Sigmoid colon (tissue), 7 donors: ENCODE data around the gene CIDEB. TPM values are rescaled to one million over a fixed set of nuclear protein-coding genes. Genes with fewer than 3 reads are reported as not detected.

Experiments used
- DNase-seq: peaks from one replicate; pipeline ENCODE4 v3.0.0-alpha.2; 2019
- H3K27ac ChIP-seq, 4 donors: fragments of 200-600 bp; sonication (generic); one replicate each; pipeline ENCODE4 v1.5.1; 2016 to 2019; ENCODE audit warnings: mild to moderate bottlenecking in 1 of 4
- H3K27me3 ChIP-seq, 3 donors: fragments of 200-600 bp; sonication (generic); one replicate each; pipeline ENCODE4 v1.5.1; 2019; ENCODE audit warnings: mild to moderate bottlenecking in 1 of 3
- H3K36me3 ChIP-seq, 4 donors: fragments of 200-600 bp; sonication (generic); one replicate each; pipeline ENCODE4 v1.5.1; 2016 to 2019
- H3K4me1 ChIP-seq, 4 donors: fragments of 200-600 bp; sonication (generic); one replicate each; pipeline ENCODE4 v1.5.1; 2017 to 2019
- H3K4me3 ChIP-seq, 4 donors: fragments of 200-600 bp; sonication (generic); one replicate each; pipeline ENCODE4 v1.5.1; 2017 to 2019; ENCODE audit warnings: mild to moderate bottlenecking in 2 of 4, moderate library complexity in 1 of 4
- H3K9me3 ChIP-seq, 4 donors: fragments of 200-600 bp in 3 of 4; sonication (generic) in 3 of 4; one replicate each; pipeline versions ENCODE4 v1.5.1 to v1.6.1; 2013 to 2019
- CTCF ChIP-seq, 4 experiments: fragments of 450-650 bp in 3 of 4; fragments of 200-600 bp in 1 of 4; IDR thresholded peaks; one replicate each; pipeline ENCODE4 v1.5.1; 2016 to 2019; ENCODE audit warnings: antibody characterized with exemption in 4 of 4, mild to moderate bottlenecking in 3 of 4, moderate library complexity in 2 of 4
- EP300 ChIP-seq, 4 donors: sonication (generic); formaldehyde crosslinking; IDR thresholded peaks; one replicate each; pipeline ENCODE4 v1.6.1; 2017; ENCODE audit warnings: antibody characterized with exemption in 4 of 4
- POLR2A ChIP-seq, 2 donors: fragments of 450-650 bp; IDR thresholded peaks; one replicate each; pipeline ENCODE4 v1.6.1; 2016; ENCODE audit warnings: antibody characterized with exemption in 2 of 2, mild to moderate bottlenecking in 2 of 2, moderate library complexity in 2 of 2
- POLR2AphosphoS5 ChIP-seq, 4 donors: sonication (generic); formaldehyde crosslinking; IDR thresholded peaks; one replicate each; pipeline ENCODE4 v1.6.1; 2017; ENCODE audit warnings: antibody characterized with exemption in 4 of 4
- WGBS, 2 donors: extraction: QIAGEN DNeasy Blood & Tissue Kit; methylation state at CpG; one replicate each; pipeline ENCODE4 v1.1.7; 2013; 5-methylcytosine and 5-hydroxymethylcytosine counted together
- intact Hi-C: fragments of 100-400 bp; cut with DNase I; formaldehyde crosslinking; loops from one replicate; pipeline ENCODE4 v1.15.1; 2023
- polyA plus RNA-seq, 3 donors: library from polyadenylated mRNA; stranded (reverse); fragments of 200-250 nt; gene quantifications; one replicate each; pipeline ENCODE4 v1.2.3, GENCODE V29; 2013
- total RNA-seq, 4 donors: library from RNA; depleted of rRNA; stranded (reverse); fragments of >200 nt; gene quantifications; one replicate each; pipeline ENCODE4 v1.1.0, GENCODE V29; 2016
- donor health status: healthy with polysubstance abuse.
- donor health status: Bipolar disorder and iron deficiency.
- donor health status: healthy.

CIDEB gene
- total and polyA plus RNA-seq, 7 donors, result 4.7 to 9.5 (median 7.8) TPM

DNA sequence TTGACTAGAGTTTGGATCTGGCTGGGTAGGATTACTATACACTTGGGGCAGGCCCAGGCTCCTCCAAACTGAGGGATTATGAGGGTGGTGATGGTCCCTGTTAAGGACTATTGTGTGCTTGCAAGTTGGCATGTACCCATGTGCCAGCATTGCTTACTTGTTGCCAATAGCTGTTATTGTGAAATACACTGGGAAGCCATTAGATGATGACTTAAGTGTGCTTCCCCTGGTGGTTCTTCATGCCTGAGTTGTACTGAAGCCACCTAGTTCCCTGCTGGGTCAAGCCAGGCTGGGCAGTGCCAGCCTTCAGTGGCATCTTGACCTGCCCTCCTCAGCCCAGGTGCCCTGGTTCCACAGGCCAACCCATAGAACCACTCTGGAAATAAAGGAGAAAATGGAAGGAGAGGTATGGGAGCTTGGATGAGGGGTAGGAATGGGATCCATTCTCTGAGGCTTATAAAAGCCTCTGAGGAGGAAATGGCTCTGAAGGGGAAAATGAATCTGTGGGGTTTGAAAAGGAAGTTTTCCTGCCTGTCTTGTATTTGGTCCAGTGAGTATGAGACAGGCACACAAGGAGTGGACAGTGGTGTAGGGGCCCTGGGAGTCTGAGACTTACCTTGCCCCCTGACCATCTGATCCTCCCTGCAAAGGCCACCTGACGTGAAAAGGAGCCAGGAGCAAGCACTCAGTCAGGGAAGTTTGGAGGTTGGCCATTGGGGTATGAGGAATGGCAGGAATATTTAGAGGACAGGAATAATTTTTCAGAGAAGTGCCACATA is 4.2 kb upstream of the CIDEB start:
- peak overlapping the region in 3 of 4 donors; percentile 44 to 62 (median 59) for H3K4me3 ChIP-seq
- H3K9me3 ChIP-seq, result no peaks in the 10 kb centered on the region
- DNase-seq, result no peak
- no peak for TF ChIP-seq POLR2A (IDR thresholded peaks at IDR 0.05)
- no peak for TF ChIP-seq POLR2AphosphoS5 (IDR thresholded peaks at IDR 0.05)
- no peak for TF ChIP-seq CTCF (IDR thresholded peaks at IDR 0.05)
- TF ChIP-seq EP300 (IDR thresholded peaks at IDR 0.05), result no peak
- WGBS, 2 donors, result 93 to 96% methylated on average over 1 of the region's 1 CpG
- peaks cover 0 to 39% (median 37%) of the 10 kb centered on the region in 4 donors for H3K4me1 ChIP-seq
- intact Hi-C loops, result no loop called here
- H3K27ac ChIP-seq, result peak overlapping the region; percentile 79 to 91 (median 82)
- H3K36me3 ChIP-seq, result peaks cover 0 to 5% (median 0%) of the 10 kb centered on the region in 4 donors
- H3K27me3 ChIP-seq, result peaks cover 0 to 21% (median 17%) of the 10 kb centered on the region in 3 donors

GRCh38 chr14:24310646-24311604 is 3.1 kb upstream of the CIDEB start, which contains the start of gene LTB4R:
LTB4R (plus strand) TSS chr14:24311502; CDS start chr14:24315652, 4,150 bp downstream.
- WGBS, 2 donors, result 14 to 17% methylated on average over 99 of the region's 99 CpGs
- Histone ChIP-seq H3K27me3 (peaks cover 0 to 10% (median 7%) of the 10 kb centered on the region in 3 donors), H3K36me3 (peaks cover 1 to 16% (median 5%) of the 10 kb centered on the region in 4 donors), H3K27ac (peak within 1 kb of the TSS; percentile 79 to 91 (median 82)), H3K9me3 (no peaks in the 10 kb centered on the region), H3K4me3 (peak within 1 kb of the TSS; percentile 44 to 62 (median 56)), H3K4me1 (peaks cover 0 to 32% (median 30%) of the 10 kb centered on the region in 4 donors)
- peak; percentile 89 for DNase-seq
- intact Hi-C loops, result no loop called here
- TF ChIP-seq POLR2AphosphoS5 (IDR thresholded peaks at IDR 0.05) (peak in 3 of 4 donors; percentile 21 to 59 (median 54)), EP300 (IDR thresholded peaks at IDR 0.05) (no peak), CTCF (IDR thresholded peaks at IDR 0.05) (peak; percentile 22 to 45 (median 36)), POLR2A (IDR thresholded peaks at IDR 0.05) (no peak)

- no peak for DNase-seq
Observed at GRCh38 chr14:24310265-24310645, 2.5 kb upstream of the CIDEB start.

GRCh38 chr14:24309538-24310264 is 1.9 kb upstream of the CIDEB start, which contains the start of gene LTB4R2:
LTB4R2 (plus strand) TSS chr14:24310140; CDS start chr14:24310665, 525 bp downstream.
- peaks cover 13 to 28% (median 17%) of the 10 kb centered on the region in 4 donors for H3K36me3 ChIP-seq
- peaks cover 0 to 31% (median 29%) of the 10 kb centered on the region in 4 donors for H3K4me1 ChIP-seq
- peak within 1 kb of the TSS; percentile 44 to 62 (median 56) for H3K4me3 ChIP-seq
- DNase-seq, result no peak
- peak within 1 kb of the TSS; percentile 79 to 91 (median 82) for H3K27ac ChIP-seq
- WGBS, 2 donors, result 64 to 84% methylated on average over 5 of the region's 5 CpGs
- TF ChIP-seq EP300 (IDR thresholded peaks at IDR 0.05) (no peak), POLR2AphosphoS5 (IDR thresholded peaks at IDR 0.05) (no peak), POLR2A (IDR thresholded peaks at IDR 0.05) (no peak), CTCF (IDR thresholded peaks at IDR 0.05) (no peak)
- intact Hi-C loops, result no loop called here
- no peaks in the 10 kb centered on the region for H3K9me3 ChIP-seq
- no peaks in the 10 kb centered on the region for H3K27me3 ChIP-seq

More at GRCh38 chr14:24310265-24310645, 2.5 kb upstream of the CIDEB start:
- H3K36me3 ChIP-seq, result peaks cover 8 to 23% (median 11%) of the 10 kb centered on the region in 4 donors
- peak overlapping the region; percentile 79 to 91 (median 82) for H3K27ac ChIP-seq
- no peak for TF ChIP-seq POLR2AphosphoS5 (IDR thresholded peaks at IDR 0.05)
- TF ChIP-seq POLR2A (IDR thresholded peaks at IDR 0.05), result no peak
- TF ChIP-seq EP300 (IDR thresholded peaks at IDR 0.05), result no peak
- no peaks in the 10 kb centered on the region for H3K9me3 ChIP-seq
- peak overlapping the region; percentile 44 to 62 (median 56) for H3K4me3 ChIP-seq
- WGBS, 2 donors, result 15 to 24% methylated on average over 5 of the region's 5 CpGs
- H3K27me3 ChIP-seq, result peaks cover 0 to 3% (median under 1%) of the 10 kb centered on the region in 3 donors
- peaks cover 0 to 31% (median 29%) of the 10 kb centered on the region in 4 donors for H3K4me1 ChIP-seq
- intact Hi-C loops, result no loop called here
